Muscle of leg (tissue), 16 donors: ENCODE data around the gene ALX1. TPM values are rescaled to one million over a fixed set of nuclear protein-coding genes. Genes with fewer than 3 reads are reported as not detected.

ENCODE experiments used
- DNase-seq: peaks from one replicate; pipeline ENCODE4 v3.0.0; 2013
- H3K27ac ChIP-seq: one replicate; pipeline ENCODE4 v1.5.1; 2013; ENCODE audit warnings: mild to moderate bottlenecking, low read length, control low read depth
- H3K27me3 ChIP-seq: one replicate; pipeline ENCODE4 v1.6.1; 2013; ENCODE audit warnings: low read length; ENCODE audit not compliant: control insufficient read depth, insufficient read depth
- H3K36me3 ChIP-seq: one replicate; pipeline ENCODE4 v1.6.1; 2013; ENCODE audit warnings: low read length; ENCODE audit not compliant: control insufficient read depth, insufficient read depth
- H3K4me1 ChIP-seq: one replicate; pipeline ENCODE4 v1.6.1; 2013; ENCODE audit warnings: low read length; ENCODE audit not compliant: control insufficient read depth, insufficient read depth
- H3K4me3 ChIP-seq: one replicate; pipeline ENCODE4 v1.5.1; 2013; ENCODE audit warnings: low read length, control low read depth
- H3K9me3 ChIP-seq: replicated peaks from 2 replicates; pipeline ENCODE4 v1.6.1; 2013; ENCODE audit warnings: low read depth, low read length; ENCODE audit not compliant: control insufficient read depth
- WGBS: methylation state at CpG from one replicate; pipeline ENCODE4 v1.1.5; 2013; ENCODE audit warnings: missing lambda C conversion rate; ENCODE audit not compliant: insufficient coverage; 5-methylcytosine and 5-hydroxymethylcytosine counted together
- long read RNA-seq, 11 donors: transcript quantifications; one replicate each; lab custom pipeline, GENCODE V29; 2026
- polyA plus RNA-seq, 8 donors: library from polyadenylated mRNA; unstranded; fragments of 120-200 nt; gene quantifications; one replicate each; pipeline versions ENCODE4 v1.2.1 to v1.2.3, GENCODE V29; 2013; ENCODE audit warnings: inconsistent platforms in 1 of 8, low replicate concordance in 1 of 8; ENCODE audit not compliant: insufficient read length in 8 of 8, insufficient read depth in 1 of 8
- total RNA-seq: library from RNA; stranded (reverse); fragments of 120-200 nt; gene quantifications from one replicate; pipeline ENCODE4 v1.2.4, GENCODE V29; 2013

The ALX1 gene
- total RNA-seq, result 0.62 TPM
- under 1 TPM; 0.17 to 0.69 (median 0.35) TPM for polyA plus RNA-seq
- long read RNA-seq, donor 1, partial matches to known transcripts, result 0 of 1 reads
- long read RNA-seq, donor 1, other reads (novel, unspliced or antisense), result 0 of 1 reads
- long read RNA-seq, donor 2, result 0 reads
- long read RNA-seq, donor 3, result 0 reads
- long read RNA-seq, donor 4, result 0 reads
- long read RNA-seq, donor 5, result 0 reads
- long read RNA-seq, donor 6, result 0 reads
- long read RNA-seq, donor 7, result 0 reads
- long read RNA-seq, donor 8, partial matches to known transcripts, result 0 of 1 reads
- long read RNA-seq, donor 8, other reads (novel, unspliced or antisense), result 0 of 1 reads
- long read RNA-seq, donor 9, result 0 reads
- long read RNA-seq, donor 10, result 0 reads
- long read RNA-seq, donor 11, result 0 reads

- Histone ChIP-seq H3K4me3 (peak within 1 kb of the TSS; percentile 59), H3K36me3 (no peaks in the 10 kb centered on the region), H3K9me3 (no peaks in the 10 kb centered on the region), H3K27ac (peak within 1 kb of the TSS; percentile 58), H3K27me3 (peaks cover 47% of the 10 kb centered on the region), H3K4me1 (peaks cover 10% of the 10 kb centered on the region)
- DNase-seq, result peak; percentile 58
- 1% methylated on average over 41 of the region's 49 CpGs for WGBS
Measured at GRCh38 chr12:85280165-85280983, at the start of gene ALX1. Gene ALX1, plus strand, starts transcription at chr12:85280220. Its CDS starts 42 bp downstream, at chr12:85280262.

- Histone ChIP-seq H3K9me3 (no peaks in the 10 kb centered on the region), H3K27ac (no peak overlapping the region), H3K27me3 (no peaks in the 10 kb centered on the region), H3K4me3 (no peak overlapping the region), H3K4me1 (no peaks in the 10 kb centered on the region), H3K36me3 (no peaks in the 10 kb centered on the region)
- no peak for DNase-seq
- no CpG with 5 or more reads among the region's 2 CpGs for WGBS
Measured at GRCh38 chr12:85237327-85237726, 42.7 kb upstream of the ALX1 start.

GRCh38 chr12:85244561-85244960, 35.5 kb upstream of the ALX1 start:
- Histone ChIP-seq H3K4me1 (no peaks in the 10 kb centered on the region), H3K4me3 (no peak overlapping the region), H3K27me3 (no peaks in the 10 kb centered on the region), H3K9me3 (no peaks in the 10 kb centered on the region), H3K36me3 (no peaks in the 10 kb centered on the region), H3K27ac (no peak overlapping the region)
- DNase-seq, result no peak
- WGBS, result no CpG with 5 or more reads among the region's 3 CpGs

DNA sequence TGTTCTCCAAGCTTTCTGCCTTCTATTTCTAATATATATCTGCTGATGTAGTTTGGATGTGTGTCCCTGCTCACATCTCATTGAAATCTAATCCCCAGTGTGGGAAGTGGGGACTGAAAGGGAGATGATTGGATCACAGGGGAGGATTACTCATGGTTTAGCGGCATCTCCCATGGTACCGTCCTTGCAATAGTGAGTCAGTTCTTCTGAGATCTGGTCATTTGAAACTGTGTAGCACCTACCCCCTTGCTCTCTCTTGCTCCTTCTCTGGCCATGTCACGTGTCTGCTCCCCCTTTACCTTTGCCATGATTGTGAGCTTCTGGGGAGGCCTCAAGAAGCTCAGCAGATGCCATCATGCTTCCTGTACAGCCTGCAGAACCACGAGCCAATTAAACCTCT, 26.2 kb upstream of the ALX1 start:
- Histone ChIP-seq H3K9me3 (no peaks in the 10 kb centered on the region), H3K27me3 (no peaks in the 10 kb centered on the region), H3K4me3 (no peak overlapping the region), H3K36me3 (no peaks in the 10 kb centered on the region), H3K4me1 (no peaks in the 10 kb centered on the region), H3K27ac (no peak overlapping the region)
- DNase-seq, result no peak
- 40% methylated on average over 1 of the region's 4 CpGs for WGBS

GRCh38 chr12:85257671-85258070, 22.3 kb upstream of the ALX1 start:
- WGBS, result no CpG with 5 or more reads among the region's 1 CpG

GRCh38 chr12:85260447-85260846, 19.6 kb upstream of the ALX1 start:
- H3K4me3 ChIP-seq, result no peak overlapping the region
- no CpG with 5 or more reads among the region's 2 CpGs for WGBS

More at GRCh38 chr12:85257671-85258070, 22.3 kb upstream of the ALX1 start:
- DNase-seq, result no peak
- Histone ChIP-seq H3K4me1 (no peaks in the 10 kb centered on the region), H3K36me3 (no peaks in the 10 kb centered on the region), H3K27me3 (no peaks in the 10 kb centered on the region), H3K27ac (no peak overlapping the region), H3K9me3 (no peaks in the 10 kb centered on the region), H3K4me3 (no peak overlapping the region)

GRCh38 chr12:85260896-85261295, 19.1 kb upstream of the ALX1 start:
- no peak for DNase-seq
- 52% methylated on average over 2 of the region's 3 CpGs for WGBS
- no peak overlapping the region for H3K4me3 ChIP-seq
- no peak overlapping the region for H3K27ac ChIP-seq
- no peaks in the 10 kb centered on the region for H3K27me3 ChIP-seq
- H3K9me3 ChIP-seq, result no peaks in the 10 kb centered on the region
- H3K36me3 ChIP-seq, result no peaks in the 10 kb centered on the region
- no peaks in the 10 kb centered on the region for H3K4me1 ChIP-seq

More at GRCh38 chr12:85260447-85260846, 19.6 kb upstream of the ALX1 start:
- no peaks in the 10 kb centered on the region for H3K9me3 ChIP-seq
- DNase-seq, result no peak
- no peaks in the 10 kb centered on the region for H3K4me1 ChIP-seq
- H3K36me3 ChIP-seq, result no peaks in the 10 kb centered on the region
- no peak overlapping the region for H3K27ac ChIP-seq
- H3K27me3 ChIP-seq, result no peaks in the 10 kb centered on the region

DNA sequence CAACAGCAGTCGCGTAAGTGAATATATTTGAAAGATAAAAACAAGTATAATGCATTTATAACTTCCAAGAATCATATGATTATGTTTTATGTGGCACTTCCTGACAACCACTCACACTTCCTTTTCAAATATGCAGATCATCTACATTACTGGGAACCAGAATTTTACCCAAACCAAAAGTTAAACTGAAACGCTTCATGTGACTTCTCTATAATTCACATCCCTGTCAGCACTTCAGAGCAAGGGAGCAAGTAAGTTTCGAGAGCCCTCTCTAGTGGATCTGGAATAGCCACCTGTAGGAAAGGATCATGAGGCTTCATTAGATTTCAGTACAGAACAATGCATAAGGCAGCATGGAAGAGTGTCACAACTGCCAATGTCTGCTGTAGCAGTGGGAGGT, 13.7 kb upstream of the ALX1 start:
- no peaks in the 10 kb centered on the region for H3K36me3 ChIP-seq
- no peak overlapping the region for H3K27ac ChIP-seq
- no peak for DNase-seq
- H3K4me3 ChIP-seq, result no peak overlapping the region
- H3K27me3 ChIP-seq, result no peaks in the 10 kb centered on the region
- no peaks in the 10 kb centered on the region for H3K9me3 ChIP-seq
- 60% methylated on average over 1 of the region's 4 CpGs for WGBS
- H3K4me1 ChIP-seq, result no peaks in the 10 kb centered on the region

DNA sequence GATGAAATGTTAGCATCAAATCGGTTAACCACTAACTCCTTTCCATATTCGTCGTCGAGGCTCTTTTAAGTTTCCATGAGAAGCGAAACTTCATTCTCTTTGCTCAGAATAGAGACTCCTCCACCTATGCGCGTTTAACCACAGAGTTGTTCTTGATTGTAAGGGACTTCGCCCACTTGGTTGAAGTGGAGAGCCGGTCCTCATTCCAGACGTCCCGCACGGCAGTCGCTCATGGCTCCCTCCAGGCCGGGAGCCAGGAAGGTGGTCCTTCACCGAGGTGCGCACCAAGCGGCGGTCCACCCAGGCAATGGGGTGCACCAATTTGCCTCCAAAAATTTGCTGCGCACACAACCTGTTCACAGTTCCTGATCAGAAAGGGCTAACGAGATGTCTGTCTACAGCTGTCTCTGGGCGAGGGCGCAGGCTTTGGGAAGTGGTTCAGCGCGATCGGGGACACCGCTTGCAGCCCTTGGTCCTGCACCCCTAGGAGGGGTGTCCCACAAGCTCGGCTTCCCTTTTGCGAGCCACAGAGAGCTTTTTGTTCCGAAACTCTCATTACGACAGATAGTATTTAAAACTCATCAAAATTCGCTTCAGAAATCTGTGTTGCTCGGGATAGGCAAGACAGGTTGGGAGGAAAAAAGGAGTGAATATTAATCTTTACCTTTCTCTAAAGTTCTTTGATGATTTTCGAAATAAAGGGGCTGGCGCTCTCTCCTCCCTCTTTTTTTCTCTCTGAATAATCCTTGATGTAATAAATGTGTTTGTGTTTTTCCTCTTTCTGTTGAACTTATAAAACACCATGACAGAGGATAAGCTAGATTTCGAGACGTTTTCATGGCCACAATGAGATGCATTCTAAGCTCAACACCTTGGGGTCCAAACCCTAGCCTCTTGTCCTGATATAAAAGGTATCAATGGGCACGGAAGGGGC, 6.4 kb upstream of the ALX1 start:
- DNase-seq, result no peak
- WGBS, result 4% methylated on average over 20 of the region's 37 CpGs
- Histone ChIP-seq H3K36me3 (no peaks in the 10 kb centered on the region), H3K4me3 (no peak overlapping the region), H3K9me3 (no peaks in the 10 kb centered on the region), H3K27ac (no peak overlapping the region), H3K27me3 (peaks cover 36% of the 10 kb centered on the region), H3K4me1 (peaks cover 5% of the 10 kb centered on the region)
